ENCODE results near the gene GMPR2. TPM values are rescaled to one million over a fixed set of nuclear protein-coding genes. Genes with fewer than 3 reads are reported as not detected.

The GMPR2 gene
- total and polyA plus RNA-seq, 8 donors, result 23.6 to 48.1 (median 28.6) TPM

DNA sequence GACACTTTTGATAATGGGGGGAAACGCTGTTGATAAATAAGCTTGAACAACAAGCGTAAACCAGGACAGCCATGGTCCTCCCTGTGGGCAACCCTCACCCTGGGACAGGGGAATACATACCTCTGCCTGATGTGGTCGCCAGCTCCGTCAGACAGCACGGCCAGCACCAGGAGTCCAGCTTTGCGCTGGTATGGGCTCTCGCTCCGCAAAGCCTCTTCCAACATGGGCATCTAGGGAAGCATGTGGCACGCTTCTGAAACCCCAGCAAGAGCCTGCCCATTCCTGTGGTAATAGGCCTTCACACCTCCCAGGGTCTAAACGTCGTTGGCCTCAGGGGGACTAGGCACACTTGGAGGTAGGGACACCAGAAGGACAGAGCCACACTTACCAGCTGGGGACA is 47.0 kb upstream of the GMPR2 start:
- DNase-seq (peak in 1 of 6 donors; percentile 43), ATAC-seq (no peak), FAIRE-seq (no peak)
- H3K4me3 ChIP-seq, result no peak overlapping the region
- no peak overlapping the region for H3K27ac ChIP-seq
- TF ChIP-seq, protein P1, sequence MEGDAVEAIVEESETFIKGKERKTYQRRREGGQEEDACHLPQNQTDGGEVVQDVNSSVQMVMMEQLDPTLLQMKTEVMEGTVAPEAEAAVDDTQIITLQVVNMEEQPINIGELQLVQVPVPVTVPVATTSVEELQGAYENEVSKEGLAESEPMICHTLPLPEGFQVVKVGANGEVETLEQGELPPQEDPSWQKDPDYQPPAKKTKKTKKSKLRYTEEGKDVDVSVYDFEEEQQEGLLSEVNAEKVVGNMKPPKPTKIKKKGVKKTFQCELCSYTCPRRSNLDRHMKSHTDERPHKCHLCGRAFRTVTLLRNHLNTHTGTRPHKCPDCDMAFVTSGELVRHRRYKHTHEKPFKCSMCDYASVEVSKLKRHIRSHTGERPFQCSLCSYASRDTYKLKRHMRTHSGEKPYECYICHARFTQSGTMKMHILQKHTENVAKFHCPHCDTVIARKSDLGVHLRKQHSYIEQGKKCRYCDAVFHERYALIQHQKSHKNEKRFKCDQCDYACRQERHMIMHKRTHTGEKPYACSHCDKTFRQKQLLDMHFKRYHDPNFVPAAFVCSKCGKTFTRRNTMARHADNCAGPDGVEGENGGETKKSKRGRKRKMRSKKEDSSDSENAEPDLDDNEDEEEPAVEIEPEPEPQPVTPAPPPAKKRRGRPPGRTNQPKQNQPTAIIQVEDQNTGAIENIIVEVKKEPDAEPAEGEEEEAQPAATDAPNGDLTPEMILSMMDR (IDR thresholded peaks at IDR 0.05), result no peak
- no peaks in the 10 kb centered on the region for H3K9me3 ChIP-seq
- WGBS, 2 donors, result 86 to 92% methylated on average over 11 of the region's 11 CpGs
- H3K27me3 ChIP-seq, result no peaks in the 10 kb centered on the region
- intact Hi-C loops (cut with DNase I), result no loop called here
- peaks cover 0 to 11% (median 9%) of the 10 kb centered on the region in 3 donors for H3K4me1 ChIP-seq
- H3K36me3 ChIP-seq, result peaks cover 3 to 47% (median 27%) of the 10 kb centered on the region in 3 donors

DNA sequence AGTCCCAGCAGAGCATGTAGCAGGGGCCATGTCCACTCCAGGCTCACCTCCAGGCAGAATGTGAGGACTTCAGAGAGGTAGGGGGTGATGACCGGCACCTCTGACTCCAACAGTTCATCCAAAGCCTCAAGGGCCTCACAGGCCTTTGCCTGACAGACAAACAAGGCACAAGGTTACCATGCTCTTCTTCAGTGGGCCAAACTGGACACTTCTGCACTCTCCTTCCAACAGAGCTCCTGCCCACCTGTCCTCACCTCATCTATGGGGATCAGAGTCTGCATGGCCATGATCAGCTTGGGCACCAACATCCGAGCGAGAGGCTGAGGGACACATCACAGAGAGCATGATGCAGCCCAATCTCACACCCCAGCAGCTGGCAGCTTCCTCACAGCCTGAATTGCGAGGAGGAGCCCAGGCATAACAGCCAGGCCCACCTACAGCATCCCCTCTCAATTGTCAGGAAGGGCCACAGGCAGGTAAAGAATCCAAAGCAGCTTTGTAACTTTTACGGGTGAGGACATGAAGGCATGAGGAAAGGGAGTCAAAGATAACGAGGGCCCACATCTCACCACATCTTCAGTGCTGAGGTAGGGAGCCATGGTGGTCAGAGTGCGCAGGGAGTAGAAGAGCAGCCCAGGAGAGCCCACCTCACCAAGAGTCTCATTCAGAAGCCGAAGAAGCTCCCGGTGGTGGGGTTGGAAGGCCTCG is 45.7 kb upstream of the GMPR2 start:
- FAIRE-seq, result no peak
- ATAC-seq, result no peak
- TF ChIP-seq, protein P1 (IDR thresholded peaks at IDR 0.05), result no peak
- H3K36me3 ChIP-seq, result peaks cover 3 to 37% (median 26%) of the 10 kb centered on the region in 3 donors
- H3K9me3 ChIP-seq, result no peaks in the 10 kb centered on the region
- H3K4me3 ChIP-seq, result no peak overlapping the region
- no peaks in the 10 kb centered on the region for H3K27me3 ChIP-seq
- intact Hi-C loops (cut with DNase I), result no loop called here
- peak in 1 of 6 donors; percentile 24 for DNase-seq
- H3K27ac ChIP-seq, result no peak overlapping the region
- peaks cover 0 to 11% (median 9%) of the 10 kb centered on the region in 3 donors for H3K4me1 ChIP-seq
- WGBS, 2 donors, result 81 to 89% methylated on average over 10 of the region's 10 CpGs

DNA sequence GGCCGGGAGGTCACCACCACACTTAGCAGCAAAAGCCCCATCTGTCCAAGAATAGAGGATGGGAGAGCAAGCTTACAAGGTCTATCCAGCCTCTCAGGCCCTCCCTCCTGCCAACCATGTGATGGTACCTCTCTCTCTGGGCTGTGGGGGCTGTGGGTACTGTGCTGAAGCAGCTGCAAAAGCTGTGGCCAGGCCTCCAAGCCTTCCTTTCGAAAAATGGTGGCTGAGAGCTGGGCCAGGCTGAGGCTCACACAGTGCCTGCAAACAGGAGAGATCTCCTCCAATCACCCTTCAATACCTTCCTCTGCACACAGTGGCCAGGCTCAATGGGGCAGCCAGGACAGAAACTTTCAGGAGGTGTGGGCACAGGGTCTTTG is 45.2 kb upstream of the GMPR2 start:
- intact Hi-C loops (cut with DNase I), result no loop called here
- TF ChIP-seq, protein P1 (IDR thresholded peaks at IDR 0.05), result no peak
- 68 to 74% methylated on average over 2 of the region's 2 CpGs for WGBS, 2 donors
- peak overlapping the region in 1 of 4 donors; percentile 62 for H3K27ac ChIP-seq
- no peaks in the 10 kb centered on the region for H3K27me3 ChIP-seq
- FAIRE-seq (no peak), DNase-seq (peak in 1 of 6 donors; percentile 51), ATAC-seq (no peak)
- H3K4me1 ChIP-seq, result peaks cover 0 to 11% (median 9%) of the 10 kb centered on the region in 3 donors
- H3K36me3 ChIP-seq, result peaks cover 3 to 36% (median 26%) of the 10 kb centered on the region in 3 donors
- peak overlapping the region in 2 of 4 donors; percentile 56 to 71 for H3K4me3 ChIP-seq
- H3K9me3 ChIP-seq, result no peaks in the 10 kb centered on the region

DNA sequence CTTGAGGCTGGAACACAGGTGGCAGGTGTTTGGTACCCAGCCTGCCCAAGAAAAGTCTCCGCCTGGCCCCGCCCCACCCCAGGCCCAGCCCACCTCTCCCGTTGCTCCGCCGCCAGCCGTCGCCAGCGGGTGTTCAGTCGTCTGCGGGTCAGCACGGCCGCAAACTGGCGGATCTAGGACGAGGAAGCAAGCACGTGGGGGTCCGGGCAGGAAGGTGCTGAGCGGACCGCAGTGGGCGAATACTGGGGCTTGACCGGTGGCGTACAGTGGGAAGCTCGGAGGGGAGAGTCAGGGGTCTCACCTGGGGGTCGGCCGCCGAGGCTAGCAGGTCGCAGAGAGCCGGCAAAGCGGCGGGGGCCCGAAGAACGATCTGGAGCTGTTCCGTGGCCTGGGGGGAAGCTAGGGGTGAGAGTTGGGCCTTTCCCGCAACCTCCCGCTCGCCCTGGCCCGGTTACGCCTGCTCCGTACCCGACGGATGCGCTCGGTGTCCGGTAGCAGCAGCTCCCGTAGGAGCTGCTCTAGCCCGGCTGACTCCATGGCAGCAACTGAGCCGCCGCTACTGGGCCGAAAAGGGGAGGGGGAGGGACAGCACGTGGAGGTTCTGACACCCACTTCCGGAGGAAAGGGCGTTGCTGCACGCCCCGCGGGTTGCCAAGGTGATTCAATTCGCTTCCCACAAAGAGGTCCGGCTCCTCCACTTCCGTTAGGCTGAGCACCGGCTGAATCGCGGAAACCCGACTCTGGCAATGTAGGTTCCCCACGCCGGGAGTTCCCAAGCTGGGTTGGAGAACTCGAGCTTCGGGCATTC is 44.3 kb upstream of the GMPR2 start, which contains the start of gene IPO4:
TSS of gene IPO4 (minus strand) at position 566 of the 808 bp plus-strand sequence. CDS start at position 537, 29 bp downstream.
- Histone ChIP-seq H3K4me1 (peaks cover 0 to 11% (median 9%) of the 10 kb centered on the region in 3 donors), H3K36me3 (peaks cover 3 to 31% (median 22%) of the 10 kb centered on the region in 3 donors), H3K27me3 (no peaks in the 10 kb centered on the region), H3K27ac (peak within 1 kb of the TSS; percentile 26 to 80 (median 66)), H3K9me3 (no peaks in the 10 kb centered on the region), H3K4me3 (peak within 1 kb of the TSS; percentile 48 to 89 (median 64))
- intact Hi-C loops (cut with DNase I), result no loop called here
- whole genome bisulfite sequencing, 2 donors, result 0% methylated on average over 58 to 65 of the region's 65 CpGs
- ATAC-seq (peak; percentile 95 to 98 (median 96)), DNase-seq (peak; percentile 88 to 98 (median 96)), FAIRE-seq (no peak)
- TF ChIP-seq, protein P1 (IDR thresholded peaks at IDR 0.05), result no peak

Data from pancreas (tissue), 10 donors.